ENCODE measurements around the gene C6orf47. TPM values are rescaled to one million over a fixed set of nuclear protein-coding genes. Genes with fewer than 3 reads are reported as not detected.

The C6orf47 gene
- total RNA-seq, 4 donors from 2014 or later = 24.5 to 39.6 (median 34.0) TPM

DNA sequence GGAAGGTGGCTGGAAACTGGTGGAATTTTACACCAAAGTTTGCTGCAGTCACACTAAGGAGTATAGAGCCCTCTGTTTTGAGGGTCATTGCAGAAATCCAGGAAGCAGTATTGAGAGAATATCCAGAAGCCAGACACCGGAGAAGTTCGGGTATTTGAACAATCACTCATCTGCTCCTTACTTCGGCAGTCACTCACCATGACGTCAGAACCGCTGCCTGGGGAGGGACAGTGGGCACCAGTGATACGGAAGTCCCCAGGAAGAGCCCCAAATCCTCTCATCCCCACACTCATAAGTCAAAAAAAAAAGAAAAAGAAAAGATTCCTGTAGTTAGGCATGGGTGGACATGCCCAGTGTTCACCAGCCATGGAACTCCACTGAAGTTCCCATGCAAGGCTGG is 16.3 kb upstream of the C6orf47 start:
- Histone ChIP-seq H3K4me1 (peaks cover 12 to 21% (median 19%) of the 10 kb centered on the region in 4 donors), H3K27me3 (no peaks in the 10 kb centered on the region), H3K4me3 (no peak overlapping the region), H3K36me3 (peaks cover 5 to 23% (median 21%) of the 10 kb centered on the region in 4 donors), H3K27ac (replicated peaks in 1 of 4) (no peak overlapping the region), H3K9me3 (no peaks in the 10 kb centered on the region)
- 64% methylated on average over 6 of the region's 6 CpGs for WGBS
- intact Hi-C loops (cut with DNase I) = no loop called here
- no peak for TF ChIP-seq POLR2A (IDR thresholded peaks at IDR 0.05; ENCODE audit: low read depth)
- no peak for TF ChIP-seq EP300 (IDR thresholded peaks at IDR 0.05)
- TF ChIP-seq, protein P1, sequence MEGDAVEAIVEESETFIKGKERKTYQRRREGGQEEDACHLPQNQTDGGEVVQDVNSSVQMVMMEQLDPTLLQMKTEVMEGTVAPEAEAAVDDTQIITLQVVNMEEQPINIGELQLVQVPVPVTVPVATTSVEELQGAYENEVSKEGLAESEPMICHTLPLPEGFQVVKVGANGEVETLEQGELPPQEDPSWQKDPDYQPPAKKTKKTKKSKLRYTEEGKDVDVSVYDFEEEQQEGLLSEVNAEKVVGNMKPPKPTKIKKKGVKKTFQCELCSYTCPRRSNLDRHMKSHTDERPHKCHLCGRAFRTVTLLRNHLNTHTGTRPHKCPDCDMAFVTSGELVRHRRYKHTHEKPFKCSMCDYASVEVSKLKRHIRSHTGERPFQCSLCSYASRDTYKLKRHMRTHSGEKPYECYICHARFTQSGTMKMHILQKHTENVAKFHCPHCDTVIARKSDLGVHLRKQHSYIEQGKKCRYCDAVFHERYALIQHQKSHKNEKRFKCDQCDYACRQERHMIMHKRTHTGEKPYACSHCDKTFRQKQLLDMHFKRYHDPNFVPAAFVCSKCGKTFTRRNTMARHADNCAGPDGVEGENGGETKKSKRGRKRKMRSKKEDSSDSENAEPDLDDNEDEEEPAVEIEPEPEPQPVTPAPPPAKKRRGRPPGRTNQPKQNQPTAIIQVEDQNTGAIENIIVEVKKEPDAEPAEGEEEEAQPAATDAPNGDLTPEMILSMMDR (IDR thresholded peaks at IDR 0.05) = no peak
- no peak for TF ChIP-seq POLR2AphosphoS5 (IDR thresholded peaks at IDR 0.05)
- DNase-seq (ENCODE audit: extremely low spot score) = no peak

DNA sequence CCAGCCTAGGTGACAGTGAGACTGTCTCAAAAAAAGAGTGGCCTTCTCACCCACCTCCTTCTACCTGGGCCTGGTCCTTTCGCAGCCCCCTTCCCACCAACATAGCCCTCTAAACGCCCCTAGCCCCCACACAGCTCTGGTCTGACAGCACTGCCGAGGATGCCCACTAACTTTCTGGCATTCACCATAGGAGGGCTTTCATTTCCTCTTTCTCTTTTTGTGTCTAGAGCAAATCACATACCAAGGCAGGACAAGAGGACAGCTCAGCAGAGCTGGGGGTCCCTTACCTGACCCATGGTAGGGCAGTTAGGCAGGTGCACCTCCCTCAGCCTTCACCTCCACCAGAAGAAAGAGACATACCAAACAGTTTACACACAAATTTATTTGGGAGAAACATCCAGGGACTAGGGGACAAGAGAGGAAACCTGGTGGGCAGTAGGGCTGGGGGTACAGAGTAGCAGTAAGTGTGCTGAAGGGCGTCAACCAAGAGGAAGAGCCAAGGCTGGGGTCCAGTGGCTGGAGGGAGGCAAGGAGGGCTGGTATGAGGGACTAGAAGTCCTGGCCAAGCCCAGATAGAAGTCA is 15.8 kb upstream of the C6orf47 start:
- Histone ChIP-seq H3K27ac (replicated peaks in 1 of 4) (no peak overlapping the region), H3K4me1 (peaks cover 12 to 16% (median 14%) of the 10 kb centered on the region in 4 donors), H3K9me3 (no peaks in the 10 kb centered on the region), H3K36me3 (peaks cover 10 to 28% (median 26%) of the 10 kb centered on the region in 4 donors), H3K27me3 (no peaks in the 10 kb centered on the region), H3K4me3 (no peak overlapping the region)
- DNase-seq (ENCODE audit: extremely low spot score) = no peak
- TF ChIP-seq, protein P1 (IDR thresholded peaks at IDR 0.05) = no peak
- TF ChIP-seq POLR2AphosphoS5 (IDR thresholded peaks at IDR 0.05) (no peak), EP300 (IDR thresholded peaks at IDR 0.05) (no peak), POLR2A (IDR thresholded peaks at IDR 0.05; ENCODE audit: low read depth) (no peak)
- 77% methylated on average over 4 of the region's 4 CpGs for WGBS
- intact Hi-C loops (cut with DNase I) = no loop called here

DNA sequence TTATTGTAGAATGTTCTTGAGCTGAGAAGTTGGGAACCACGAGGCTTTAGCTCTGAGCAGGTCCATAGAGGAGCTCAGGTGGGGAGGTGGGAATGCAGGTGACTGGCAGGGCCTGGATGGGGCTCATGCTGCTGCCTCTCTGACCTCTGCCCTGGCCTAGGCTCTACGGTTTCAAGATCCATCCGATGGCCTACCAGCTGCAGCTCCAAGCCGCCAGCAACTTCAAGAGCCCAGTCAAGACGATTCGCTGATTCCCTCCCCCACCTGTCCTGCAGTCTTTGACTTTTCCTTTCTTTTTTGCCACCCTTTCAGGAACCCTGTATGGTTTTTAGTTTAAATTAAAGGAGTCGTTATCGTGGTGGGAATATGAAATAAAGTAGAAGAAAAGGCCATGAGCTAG is 9.1 kb upstream of the C6orf47 start, which contains the start of gene LY6G5B:
LY6G5B (plus strand) TSS at position 301 of the 400 bp plus-strand sequence. CDS start 975 bp downstream, outside the sequence.
- Histone ChIP-seq H3K27me3 (no peaks in the 10 kb centered on the region), H3K27ac (replicated peaks in 1 of 4) (no peak within 1 kb of the TSS), H3K4me1 (peaks cover 19 to 33% (median 27%) of the 10 kb centered on the region in 4 donors), H3K4me3 (no peak within 1 kb of the TSS), H3K36me3 (peaks cover 46 to 75% (median 72%) of the 10 kb centered on the region in 4 donors), H3K9me3 (no peaks in the 10 kb centered on the region)
- no peak for TF ChIP-seq EP300 (IDR thresholded peaks at IDR 0.05)
- TF ChIP-seq POLR2A (IDR thresholded peaks at IDR 0.05; ENCODE audit: low read depth) = no peak
- TF ChIP-seq, protein P1 (IDR thresholded peaks at IDR 0.05) = no peak
- no peak for TF ChIP-seq POLR2AphosphoS5 (IDR thresholded peaks at IDR 0.05)
- WGBS = 92% methylated on average over 8 of the region's 8 CpGs
- DNase-seq (ENCODE audit: extremely low spot score) = no peak
- intact Hi-C loops (cut with DNase I) = no loop called here

DNA sequence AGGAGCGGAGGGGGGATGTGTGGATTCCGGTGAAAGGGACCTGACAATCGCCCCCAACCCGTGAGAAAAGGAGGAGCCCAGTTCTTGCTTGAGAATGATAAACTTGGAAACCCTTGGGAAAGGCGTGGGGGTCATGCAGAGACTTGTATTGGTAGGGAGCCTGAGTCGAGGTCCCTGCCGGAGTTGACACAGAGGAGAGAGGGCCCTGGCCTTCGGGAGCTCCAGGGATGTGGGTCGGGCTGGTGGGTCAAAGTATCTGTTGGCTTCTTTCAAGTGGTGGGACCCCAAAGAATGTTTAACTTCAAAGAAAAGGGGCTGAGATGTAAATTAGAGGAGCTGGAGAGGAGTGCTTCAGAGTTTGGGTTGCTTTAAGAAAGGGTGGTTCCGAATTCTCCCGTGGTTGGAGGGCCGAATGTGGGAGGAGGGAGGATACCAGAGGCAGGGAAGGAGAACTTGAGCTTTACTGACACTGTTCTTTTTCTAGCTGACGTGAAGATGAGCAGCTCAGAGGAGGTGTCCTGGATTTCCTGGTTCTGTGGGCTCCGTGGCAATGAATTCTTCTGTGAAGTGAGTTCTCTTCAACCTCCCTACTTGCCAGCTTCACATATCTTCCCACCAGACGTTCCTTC is 5.9 kb upstream of the C6orf47 start:
- H3K27ac ChIP-seq (replicated peaks in 1 of 4) = peak overlapping the region; percentile 95 to 99 (median 98)
- TF ChIP-seq POLR2A (IDR thresholded peaks at IDR 0.05; ENCODE audit: low read depth) = no peak
- TF ChIP-seq EP300 (IDR thresholded peaks at IDR 0.05) = no peak
- TF ChIP-seq POLR2AphosphoS5 (IDR thresholded peaks at IDR 0.05) = no peak
- TF ChIP-seq, protein P1 (IDR thresholded peaks at IDR 0.05) = no peak
- peaks cover 37 to 63% (median 60%) of the 10 kb centered on the region in 4 donors for H3K36me3 ChIP-seq
- intact Hi-C loops (cut with DNase I) = no loop called here
- H3K4me1 ChIP-seq = peaks cover 47 to 64% (median 55%) of the 10 kb centered on the region in 4 donors
- no peaks in the 10 kb centered on the region for H3K27me3 ChIP-seq
- DNase-seq (ENCODE audit: extremely low spot score) = no peak
- 2% methylated on average over 15 of the region's 15 CpGs for WGBS
- H3K9me3 ChIP-seq = no peaks in the 10 kb centered on the region
- peak overlapping the region; percentile 66 to 93 (median 78) for H3K4me3 ChIP-seq

Measured in esophagus muscularis mucosa (tissue), 4 donors.